A673 (cell line): ENCODE data around the gene IQCE.

Experiments used
- CTCF ChIP-seq: fragments of 300-800, 200-600 bp; sonication (generic); conservative IDR thresholded peaks from 2 replicates; pipeline ENCODE4 v1.5.1; 2017; ENCODE audit warnings: low read depth, mild to moderate bottlenecking, antibody characterized with exemption, low read length, moderate library complexity, mixed read lengths
- EZH2 ChIP-seq: fragments of 200-600 bp; sonication (generic); IDR thresholded peaks from 2 replicates; pipeline ENCODE4 v1.6.1; 2017; ENCODE audit warnings: borderline replicate concordance, low read depth, mild to moderate bottlenecking, mixed read lengths, antibody characterized with exemption, low read length; ENCODE audit not compliant: poor library complexity, severe bottlenecking

DNA sequence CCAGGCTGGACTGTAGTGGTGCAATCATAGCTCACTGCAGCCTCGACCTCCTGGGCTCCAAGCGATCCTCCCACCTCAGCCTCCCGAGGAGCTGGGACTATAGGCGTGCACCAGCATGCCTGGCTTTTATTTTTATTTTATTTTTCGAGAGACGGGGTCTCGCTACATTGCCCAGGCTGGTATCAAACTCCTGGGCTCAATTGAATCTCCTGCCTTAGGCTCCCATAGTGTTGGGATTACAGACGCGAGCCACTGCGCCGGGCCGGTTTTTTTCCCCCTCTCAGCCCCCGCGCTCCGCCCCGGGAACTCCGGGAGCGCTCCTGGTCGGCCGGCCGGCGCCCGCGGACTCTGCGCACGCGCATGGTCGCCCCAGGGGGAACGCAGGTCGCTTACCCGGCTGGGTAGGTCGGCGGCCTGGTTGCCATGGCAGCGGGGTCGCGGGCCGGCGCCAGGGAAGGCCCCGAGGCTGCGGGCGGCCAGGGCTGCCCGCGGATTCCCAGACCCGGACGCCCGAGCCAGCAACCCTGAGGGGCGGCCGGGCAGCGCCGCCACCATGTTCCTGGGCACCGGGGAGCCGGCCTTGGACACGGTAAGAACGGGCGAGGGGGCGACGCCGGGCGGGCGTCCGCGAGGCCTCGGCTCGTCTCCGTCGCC, at the start of gene IQCE:
- TF ChIP-seq EZH2 (no peak), CTCF (no peak)
